ENCODE data around the gene NPHP1. TPM values are rescaled to one million over a fixed set of nuclear protein-coding genes. Genes with fewer than 3 reads are reported as not detected.
A peak's percentile ranks its signal among the peaks of the same experiment; 100 is the strongest.
"Not testable (repeated sequence)": the region's sequence is repeated elsewhere in the genome, so short reads cannot be mapped to it uniquely, and the experiment has no call there.

The NPHP1 gene
- 5.0 TPM for polyA plus RNA-seq (2013, experiment 1 of 2; ENCODE audit: insufficient read length)
- 4.5 TPM for polyA plus RNA-seq (2013, experiment 2 of 2; ENCODE audit: insufficient read length)

- DNase-seq = peak; percentile 80
Measured at GRCh38 chr2:110204408-110205385, at the start of gene NPHP1. TSS of gene NPHP1 (minus strand) at chr2:110205013. CDS start at chr2:110204968, 45 bp downstream.

GRCh38 chr2:110248081-110248795, 43.4 kb upstream of the NPHP1 start:
- DNase-seq = not testable (repeated sequence)

GRCh38 chr2:110245488-110246435, 40.9 kb upstream of the NPHP1 start:
- not testable (repeated sequence) for DNase-seq

- DNase-seq = not testable (repeated sequence)
Measured at GRCh38 chr2:110243283-110243682, 38.5 kb upstream of the NPHP1 start.

GRCh38 chr2:110234514-110234913, 29.7 kb upstream of the NPHP1 start:
- DNase-seq = not testable (repeated sequence)

GRCh38 chr2:110229886-110230285, 25.1 kb upstream of the NPHP1 start:
- DNase-seq = not testable (repeated sequence)

- not testable (repeated sequence) for DNase-seq
Measured at GRCh38 chr2:110222626-110223025, 17.8 kb upstream of the NPHP1 start.

- no peak for DNase-seq
Measured at GRCh38 chr2:110221938-110222337, 17.1 kb upstream of the NPHP1 start.

- no peak for DNase-seq
Measured at GRCh38 chr2:110220190-110220564, 15.4 kb upstream of the NPHP1 start.

- peak; percentile 40 for DNase-seq
Measured at GRCh38 chr2:110219496-110220189, 14.8 kb upstream of the NPHP1 start.

GRCh38 chr2:110218889-110219288, 14.1 kb upstream of the NPHP1 start:
- not testable (repeated sequence) for DNase-seq

GRCh38 chr2:110216803-110217202, 12.0 kb upstream of the NPHP1 start:
- no peak for DNase-seq

- DNase-seq = no peak
Measured at GRCh38 chr2:110216199-110216598, 11.4 kb upstream of the NPHP1 start.

GRCh38 chr2:110215566-110216158, 10.8 kb upstream of the NPHP1 start:
- no peak for DNase-seq

- no peak for DNase-seq
Measured at GRCh38 chr2:110215091-110215490, 10.3 kb upstream of the NPHP1 start.

GRCh38 chr2:110213522-110213921, 8.7 kb upstream of the NPHP1 start:
- DNase-seq = not testable (repeated sequence)

- peak; percentile 80 for DNase-seq
Measured at GRCh38 chr2:110211938-110212858, 7.4 kb upstream of the NPHP1 start, which contains the start of gene MTLN. TSS of gene MTLN (minus strand) at chr2:110212547. CDS start at chr2:110212525, 22 bp downstream.

GRCh38 chr2:110205660-110206455, 1.0 kb upstream of the NPHP1 start:
- no peak for DNase-seq

- no peak for DNase-seq
Measured at GRCh38 chr2:110198016-110198415, 6.8 kb downstream of the NPHP1 start.

All from fibroblast of skin of back (primary cell).